HG03354 (cell line): ENCODE results near the gene USP32.

Experiments
- ATAC-seq: cut with Tn5 transposase; IDR thresholded peaks from one replicate; pipeline ENCODE4 v1.9.1; 2021; ENCODE audit warnings: mild to moderate bottlenecking; ENCODE audit not compliant: unreplicated experiment, poor library complexity, severe bottlenecking

USP32 gene

GRCh38 chr17:60311936-60312335 is 80.0 kb downstream of the USP32 start:
- ATAC-seq, result no peak

- ATAC-seq, result no peak
Observed at GRCh38 chr17:60311186-60311585, 80.7 kb downstream of the USP32 start.

- ATAC-seq, result peak; percentile 69
Observed at GRCh38 chr17:60305141-60305540, 86.8 kb downstream of the USP32 start.

- no peak for ATAC-seq
Observed at GRCh38 chr17:60304502-60304901, 87.4 kb downstream of the USP32 start.

- ATAC-seq, result no peak
Observed at GRCh38 chr17:60303406-60304099, 88.4 kb downstream of the USP32 start.

GRCh38 chr17:60301649-60302048 is 90.3 kb downstream of the USP32 start:
- ATAC-seq, result no peak

- no peak for ATAC-seq
Observed at GRCh38 chr17:60300949-60301348, 91.0 kb downstream of the USP32 start.

- no peak for ATAC-seq
Observed at GRCh38 chr17:60300011-60300410, 91.9 kb downstream of the USP32 start.

GRCh38 chr17:60297760-60298401 is 94.1 kb downstream of the USP32 start:
- no peak for ATAC-seq

- no peak for ATAC-seq
Observed at GRCh38 chr17:60296177-60296576, 95.8 kb downstream of the USP32 start.

- no peak for ATAC-seq
Observed at GRCh38 chr17:60293580-60294335, 98.2 kb downstream of the USP32 start.

- ATAC-seq, result no peak
Observed at GRCh38 chr17:60292697-60293096, 99.2 kb downstream of the USP32 start.

GRCh38 chr17:60284709-60285108 is 107.2 kb downstream of the USP32 start:
- ATAC-seq, result no peak

- ATAC-seq, result no peak
Observed at GRCh38 chr17:60283816-60284215, 108.1 kb downstream of the USP32 start.

GRCh38 chr17:60280673-60281072 is 111.3 kb downstream of the USP32 start:
- ATAC-seq, result no peak

- no peak for ATAC-seq
Observed at GRCh38 chr17:60278237-60278636, 113.7 kb downstream of the USP32 start.

- ATAC-seq, result no peak
Observed at GRCh38 chr17:60277258-60277657, 114.7 kb downstream of the USP32 start.

- ATAC-seq, result no peak
Observed at GRCh38 chr17:60269417-60269816, 122.5 kb downstream of the USP32 start.

- no peak for ATAC-seq
Observed at GRCh38 chr17:60260540-60260939, 131.4 kb downstream of the USP32 start.

GRCh38 chr17:60258313-60258712 is 133.6 kb downstream of the USP32 start:
- no peak for ATAC-seq

- no peak for ATAC-seq
Observed at GRCh38 chr17:60256174-60256573, 135.8 kb downstream of the USP32 start.
